Stimulated activated CD4-positive, alpha-beta T cell treated with anti-CD3 and anti-CD28 coated beads, Interleukin-4, amount 100 ng/mL, for 1 hour (primary cell): ENCODE results near the gene TPSAB1.
"Not testable (repeated sequence)": the region's sequence is repeated elsewhere in the genome, so short reads cannot be mapped to it uniquely, and the experiment has no call there.

Experiments used
- DNase-seq: peaks from one replicate; pipeline ENCODE4 v3.0.0-alpha.2; 2020

The TPSAB1 gene

GRCh38 chr16:1271724-1272413 lies 31.4 kb downstream of the TPSAB1 start:
- not testable (repeated sequence) for DNase-seq

- DNase-seq = no peak
These were observed 32.1 kb downstream of the TPSAB1 start for GRCh38 chr16:1272453-1273198.

- DNase-seq = no peak
These were observed 33.3 kb downstream of the TPSAB1 start for GRCh38 chr16:1273816-1274215.

GRCh38 chr16:1274767-1275166 lies 34.3 kb downstream of the TPSAB1 start:
- no peak for DNase-seq

- DNase-seq = no peak
These were observed 35.5 kb downstream of the TPSAB1 start for GRCh38 chr16:1275791-1276579.

- no peak for DNase-seq
These were observed 36.0 kb downstream of the TPSAB1 start for GRCh38 chr16:1276580-1276878.

- DNase-seq = no peak
These were observed 36.7 kb downstream of the TPSAB1 start for GRCh38 chr16:1277151-1277598.

GRCh38 chr16:1277617-1278282 lies 37.2 kb downstream of the TPSAB1 start:
- no peak for DNase-seq

- DNase-seq = no peak
These were observed 38.0 kb downstream of the TPSAB1 start for GRCh38 chr16:1278477-1278876.

- DNase-seq = no peak
These were observed 38.8 kb downstream of the TPSAB1 start for GRCh38 chr16:1279081-1279944.

GRCh38 chr16:1279945-1280589 lies 39.6 kb downstream of the TPSAB1 start:
- DNase-seq = no peak

GRCh38 chr16:1280783-1281182 lies 40.3 kb downstream of the TPSAB1 start:
- no peak for DNase-seq

GRCh38 chr16:1281517-1281916 lies 41.0 kb downstream of the TPSAB1 start:
- no peak for DNase-seq

- DNase-seq = no peak
These were observed 41.9 kb downstream of the TPSAB1 start for GRCh38 chr16:1282324-1282973.

- no peak for DNase-seq
These were observed 42.8 kb downstream of the TPSAB1 start for GRCh38 chr16:1283296-1283695.

- DNase-seq = no peak
These were observed 43.6 kb downstream of the TPSAB1 start for GRCh38 chr16:1283996-1284616.

- DNase-seq = no peak
These were observed 45.4 kb downstream of the TPSAB1 start for GRCh38 chr16:1285669-1286512.

GRCh38 chr16:1286513-1287094 lies 46.1 kb downstream of the TPSAB1 start:
- no peak for DNase-seq

- DNase-seq = no peak
These were observed 47.6 kb downstream of the TPSAB1 start for GRCh38 chr16:1287982-1288670.
